Thyroid gland (tissue), 4 donors: ENCODE results near the gene KIF25. TPM values are rescaled to one million over a fixed set of nuclear protein-coding genes. Genes with fewer than 3 reads are reported as not detected.
A peak's percentile ranks its signal among the peaks of the same experiment; 100 is the strongest.

Source experiments
- DNase-seq, 2 donors: peaks; one replicate each; pipeline ENCODE4 v3.0.0-alpha.2; 2019
- H3K27ac ChIP-seq, 3 donors: fragments of 200-600 bp; sonication (generic); 1 replicate in 2 of 3; 2 replicates in 1 of 3; pipeline ENCODE4 v1.5.1; 2016 to 2019; ENCODE audit warnings: mild to moderate bottlenecking in 1 of 3, moderate library complexity in 1 of 3
- H3K27me3 ChIP-seq: fragments of 200-600 bp; sonication (generic); one replicate; pipeline ENCODE4 v1.5.1; 2019
- H3K36me3 ChIP-seq, 2 donors: fragments of 200-600 bp; sonication (generic); one replicate each; pipeline ENCODE4 v1.5.1; 2016 to 2019
- H3K4me1 ChIP-seq, 2 donors: fragments of 200-600 bp; sonication (generic); one replicate each; pipeline ENCODE4 v1.5.1; 2017 to 2019
- H3K4me3 ChIP-seq, 3 donors: fragments of 200-600 bp; sonication (generic); replicated peaks in 1 of 3; 1 replicate in 2 of 3; 2 replicates in 1 of 3; pipeline ENCODE4 v1.5.1; 2016; ENCODE audit warnings: mild to moderate bottlenecking in 1 of 3
- H3K9me3 ChIP-seq: fragments of 200-600 bp; sonication (generic); one replicate; pipeline ENCODE4 v1.5.1; 2017
- POLR2A ChIP-seq, 2 donors: fragments of 450-650 bp; IDR thresholded peaks; one replicate each; pipeline ENCODE4 v1.6.1; 2017; ENCODE audit warnings: antibody characterized with exemption in 2 of 2, mild to moderate bottlenecking in 2 of 2, moderate library complexity in 1 of 2
- WGBS, 2 donors: methylation state at CpG; one replicate each; pipeline ENCODE4 v1.1.5; 2017; 5-methylcytosine and 5-hydroxymethylcytosine counted together
- intact Hi-C: fragments of 100-400 bp; cut with DNase I; formaldehyde crosslinking; loops from one replicate; pipeline ENCODE4 v1.15.1; 2023
- total RNA-seq, 4 donors: library from RNA; depleted of rRNA; stranded (reverse); fragments of >200 nt; gene quantifications; one replicate each; pipeline ENCODE4 v1.2.3, GENCODE V29; 2016
- TF ChIP-seq, protein P1 (sequence below), 6 experiments: fragments of 200-600 bp in 3 of 6; fragments of 450-650 bp in 3 of 6; sonication (generic) in 3 of 6; IDR thresholded peaks; one replicate each; pipeline ENCODE4 v1.5.1; 2016 to 2019; ENCODE audit warnings: antibody characterized with exemption in 6 of 6, mild to moderate bottlenecking in 2 of 6, inconsistent platforms in 1 of 6, moderate library complexity in 1 of 6

Gene KIF25
- total RNA-seq, 4 donors from 2014 or later, result not detected

DNA sequence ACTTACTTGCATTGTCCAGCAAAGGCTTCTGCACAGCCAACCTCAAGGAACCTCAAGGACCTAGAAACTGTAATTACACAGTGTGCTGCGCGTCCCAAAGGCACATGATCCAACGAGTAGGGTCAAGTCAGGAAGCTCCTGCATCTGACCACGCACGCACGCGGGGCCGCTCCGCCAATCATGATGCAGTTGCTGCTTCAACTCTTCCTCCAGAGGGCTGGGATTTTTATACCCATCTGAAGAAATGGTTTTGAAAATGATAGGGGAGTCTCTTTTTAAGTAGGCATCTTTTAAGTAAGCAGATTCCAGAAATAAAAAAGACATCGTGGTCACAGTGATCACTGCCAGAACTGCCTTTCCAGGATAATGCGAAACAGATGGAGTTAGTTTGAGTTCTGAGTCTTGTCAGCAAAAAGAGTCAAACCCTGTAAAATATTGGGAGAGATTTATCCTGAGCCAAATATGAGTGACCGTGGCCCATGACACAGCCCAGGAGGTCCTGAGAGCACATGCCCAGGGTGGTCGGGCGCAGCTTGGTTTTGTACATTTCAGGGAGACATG, 34.0 kb downstream of the KIF25 start:
- TF ChIP-seq, protein P1, sequence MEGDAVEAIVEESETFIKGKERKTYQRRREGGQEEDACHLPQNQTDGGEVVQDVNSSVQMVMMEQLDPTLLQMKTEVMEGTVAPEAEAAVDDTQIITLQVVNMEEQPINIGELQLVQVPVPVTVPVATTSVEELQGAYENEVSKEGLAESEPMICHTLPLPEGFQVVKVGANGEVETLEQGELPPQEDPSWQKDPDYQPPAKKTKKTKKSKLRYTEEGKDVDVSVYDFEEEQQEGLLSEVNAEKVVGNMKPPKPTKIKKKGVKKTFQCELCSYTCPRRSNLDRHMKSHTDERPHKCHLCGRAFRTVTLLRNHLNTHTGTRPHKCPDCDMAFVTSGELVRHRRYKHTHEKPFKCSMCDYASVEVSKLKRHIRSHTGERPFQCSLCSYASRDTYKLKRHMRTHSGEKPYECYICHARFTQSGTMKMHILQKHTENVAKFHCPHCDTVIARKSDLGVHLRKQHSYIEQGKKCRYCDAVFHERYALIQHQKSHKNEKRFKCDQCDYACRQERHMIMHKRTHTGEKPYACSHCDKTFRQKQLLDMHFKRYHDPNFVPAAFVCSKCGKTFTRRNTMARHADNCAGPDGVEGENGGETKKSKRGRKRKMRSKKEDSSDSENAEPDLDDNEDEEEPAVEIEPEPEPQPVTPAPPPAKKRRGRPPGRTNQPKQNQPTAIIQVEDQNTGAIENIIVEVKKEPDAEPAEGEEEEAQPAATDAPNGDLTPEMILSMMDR (IDR thresholded peaks at IDR 0.05), result no peak
- TF ChIP-seq POLR2A (IDR thresholded peaks at IDR 0.05), result no peak
- DNase-seq, result no peak
- no peak overlapping the region for H3K4me3 ChIP-seq
- no peak overlapping the region for H3K27ac ChIP-seq
- H3K4me1 ChIP-seq, result peaks cover 0 to 12% of the 10 kb centered on the region in 2 donors
- H3K9me3 ChIP-seq, result no peaks in the 10 kb centered on the region
- no peaks in the 10 kb centered on the region for H3K27me3 ChIP-seq
- intact Hi-C loops, result no loop called here
- WGBS, 2 donors, result 79 to 84% methylated on average over 14 of the region's 14 CpGs
- H3K36me3 ChIP-seq, result no peaks in the 10 kb centered on the region

DNA sequence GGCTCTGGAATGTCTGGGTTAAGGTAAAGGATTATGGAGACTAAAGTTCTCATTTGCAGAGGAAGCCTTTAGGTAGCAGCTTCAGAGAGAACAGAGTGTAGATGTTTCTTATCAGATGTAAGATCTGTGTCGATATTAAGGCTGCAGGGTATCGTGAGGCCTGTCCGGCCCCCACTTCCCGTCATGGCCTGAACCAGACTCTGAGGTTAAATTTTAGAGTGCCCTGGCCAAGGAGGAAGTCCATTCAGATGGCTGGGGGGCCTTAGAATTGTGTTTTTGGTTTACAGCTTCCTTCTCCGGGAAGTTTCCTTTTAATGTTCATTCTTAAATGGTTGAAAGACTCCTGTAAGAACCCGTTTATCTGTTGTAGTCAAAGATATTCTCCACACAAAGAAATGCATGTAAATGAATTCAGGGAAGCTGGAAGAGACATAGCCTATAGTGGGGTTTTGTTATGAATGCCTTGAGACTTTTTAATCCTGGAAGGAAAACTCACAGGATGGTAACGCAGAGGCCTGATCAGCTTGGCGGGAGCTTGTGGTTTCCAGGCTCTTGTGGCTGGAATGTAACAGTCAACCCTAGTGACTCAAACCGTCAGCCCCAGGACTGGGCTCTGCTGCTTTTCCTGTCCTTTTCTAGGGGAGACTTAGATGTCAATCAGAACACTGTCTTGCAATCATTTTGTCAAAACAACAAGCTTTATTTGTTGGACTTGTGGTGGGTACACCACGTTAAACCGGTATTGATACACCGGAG, 34.7 kb downstream of the KIF25 start:
- intact Hi-C loops, result no loop called here
- WGBS, 2 donors, result 64 to 66% methylated on average over 12 of the region's 12 CpGs
- TF ChIP-seq, protein P1 (IDR thresholded peaks at IDR 0.05), result no peak
- no peak for TF ChIP-seq POLR2A (IDR thresholded peaks at IDR 0.05)
- Histone ChIP-seq H3K27ac (peak overlapping the region in 1 of 3 donors; percentile 8), H3K4me1 (peaks cover 0 to 12% of the 10 kb centered on the region in 2 donors), H3K4me3 (no peak overlapping the region), H3K36me3 (no peaks in the 10 kb centered on the region), H3K27me3 (no peaks in the 10 kb centered on the region), H3K9me3 (no peaks in the 10 kb centered on the region)
- no peak for DNase-seq

DNA sequence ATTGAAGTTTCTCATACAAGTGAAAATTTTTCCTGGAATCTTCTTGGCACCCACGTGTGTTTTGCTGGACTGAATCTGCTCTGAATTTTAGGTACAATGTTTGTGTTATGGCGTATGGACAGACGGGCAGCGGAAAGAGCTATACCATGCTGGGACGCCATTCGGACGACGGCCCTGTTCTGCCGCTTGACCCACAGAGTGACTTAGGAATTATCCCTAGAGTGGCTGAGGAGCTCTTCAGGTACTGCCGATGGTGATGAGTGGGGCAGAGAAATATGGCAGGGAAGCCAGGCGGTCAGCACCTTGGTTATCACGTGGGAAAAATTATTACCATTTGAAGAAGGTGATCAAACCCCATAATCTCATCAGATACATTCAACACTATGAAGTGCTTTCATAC, 36.3 kb downstream of the KIF25 start:
- 95 to 97% methylated on average over 12 of the region's 12 CpGs for WGBS, 2 donors
- H3K27ac ChIP-seq, result no peak overlapping the region

DNA sequence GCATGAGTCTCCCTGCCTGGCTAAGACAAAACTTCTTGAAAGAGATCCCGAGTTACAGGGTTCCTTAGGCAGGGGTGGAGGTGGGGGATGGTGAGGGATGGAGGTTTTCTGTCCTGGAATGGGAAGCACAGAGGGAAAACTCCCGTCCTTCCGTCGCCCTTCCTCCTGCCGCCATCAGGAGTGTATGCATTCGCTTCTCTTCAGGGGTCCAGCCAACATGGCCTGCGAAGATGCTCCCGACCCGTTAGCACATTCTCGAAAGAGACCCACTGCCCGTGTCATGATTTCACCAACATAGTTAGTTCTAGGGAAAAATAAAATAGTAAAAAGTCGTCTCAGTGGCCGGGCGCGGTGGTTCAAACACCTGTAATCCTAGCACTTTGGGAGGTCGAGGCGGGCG, 37.1 kb downstream of the KIF25 start:
- no peak for DNase-seq

More for the DNA sequence above, 36.3 kb downstream of the KIF25 start:
- Histone ChIP-seq H3K9me3 (no peaks in the 10 kb centered on the region), H3K4me1 (peaks cover 0 to 12% of the 10 kb centered on the region in 2 donors), H3K4me3 (no peak overlapping the region), H3K36me3 (no peaks in the 10 kb centered on the region), H3K27me3 (no peaks in the 10 kb centered on the region)
- intact Hi-C loops, result no loop called here
- TF ChIP-seq, protein P1 (IDR thresholded peaks at IDR 0.05), result no peak
- no peak for TF ChIP-seq POLR2A (IDR thresholded peaks at IDR 0.05)
- DNase-seq, result no peak

More for the DNA sequence above, 37.1 kb downstream of the KIF25 start:
- Histone ChIP-seq H3K36me3 (no peaks in the 10 kb centered on the region), H3K4me3 (no peak overlapping the region), H3K4me1 (peaks cover 0 to 11% of the 10 kb centered on the region in 2 donors), H3K9me3 (no peaks in the 10 kb centered on the region), H3K27ac (no peak overlapping the region), H3K27me3 (no peaks in the 10 kb centered on the region)
- WGBS, 2 donors, result 94 to 97% methylated on average over 18 of the region's 18 CpGs
- intact Hi-C loops, result no loop called here
- TF ChIP-seq POLR2A (IDR thresholded peaks at IDR 0.05), result no peak
- TF ChIP-seq, protein P1 (IDR thresholded peaks at IDR 0.05), result no peak
